Activated CD8-positive, alpha-beta T cell treated with anti-CD3 and anti-CD28 coated beads, Interleukin-2, amount 10 ng/mL, durations not matched to agents 7 days and 5 days (primary cell): ENCODE data around the gene EEIG2. TPM values are rescaled to one million over a fixed set of nuclear protein-coding genes. Genes with fewer than 3 reads are reported as not detected.

Source experiments
- ATAC-seq: fragments of 150-1000 bp; cut with Tn5 transposase; one replicate; pipeline ENCODE4 v1.10.0; 2021; ENCODE audit warnings: moderate library complexity
- CTCF ChIA-PET: fragments of 350-600 bp; sonication (Branson Sonifier 250); formaldehyde crosslinking; loops from one replicate; lab custom pipeline; 2021; ENCODE audit warnings: antibody characterized with exemption; lab: Charles Lee
- POLR2A ChIA-PET: fragments of 350-600 bp; sonication (Branson Sonifier 250); formaldehyde crosslinking; loops from one replicate; lab custom pipeline; 2021; ENCODE audit warnings: antibody characterized with exemption; lab: Charles Lee
- DNase-seq: peaks from one replicate; pipeline ENCODE4 v3.0.0-alpha.2; 2020
- H3K27ac Mint-ChIP-seq: one replicate; pipeline ENCODE4 v1.8.0; 2021; ENCODE audit warnings: mild to moderate bottlenecking, mixed read lengths
- H3K27me3 Mint-ChIP-seq: one replicate; pipeline ENCODE4 v1.8.0; 2021; ENCODE audit warnings: low read depth, mixed read lengths
- H3K36me3 Mint-ChIP-seq: one replicate; pipeline ENCODE4 v1.8.0; 2021; ENCODE audit warnings: low read depth, mixed read lengths
- H3K4me1 Mint-ChIP-seq: one replicate; pipeline ENCODE4 v1.8.0; 2021; ENCODE audit warnings: low read depth, mixed read lengths
- H3K4me3 Mint-ChIP-seq: one replicate; pipeline ENCODE4 v1.8.0; 2021; ENCODE audit warnings: mild to moderate bottlenecking, mixed read lengths
- H3K9me3 Mint-ChIP-seq: one replicate; pipeline ENCODE4 v1.8.0; 2022; ENCODE audit warnings: mixed read lengths; ENCODE audit not compliant: insufficient read depth
- total RNA-seq, 2 experiments: library from RNA; stranded (reverse); gene quantifications; one replicate each; pipeline ENCODE4 v1.2.3, GENCODE V29; 2021

The EEIG2 gene
- total RNA-seq, 2 experiments from 2014 or later = 18.1 to 18.9 TPM

- Mint-ChIP-seq H3K4me3 (no peak overlapping the region), H3K36me3 (peaks cover 8% of the 10 kb centered on the region), H3K27ac (no peak overlapping the region), H3K4me1 (peaks cover 25% of the 10 kb centered on the region), H3K9me3 (peaks cover 4% of the 10 kb centered on the region), H3K27me3 (no peaks in the 10 kb centered on the region)
- ChIA-PET POLR2A (interaction anchor here (0.8 kb wide), 1 partner anchor 62 kb away, joined by 3 read pairs; no protein-coding TSS in a partner anchor), CTCF (interaction anchor here (1.5 to 3.4 kb wide), 3 partner anchors 15 to 74 kb away, joined by 3 to 22 read pairs (median 8); partner anchors contain the start of gene EEIG2)
- ATAC-seq (no peak), DNase-seq (no peak)
Observed at GRCh38 chr1:108585313-108585712, 25.4 kb downstream of the EEIG2 start.

DNA sequence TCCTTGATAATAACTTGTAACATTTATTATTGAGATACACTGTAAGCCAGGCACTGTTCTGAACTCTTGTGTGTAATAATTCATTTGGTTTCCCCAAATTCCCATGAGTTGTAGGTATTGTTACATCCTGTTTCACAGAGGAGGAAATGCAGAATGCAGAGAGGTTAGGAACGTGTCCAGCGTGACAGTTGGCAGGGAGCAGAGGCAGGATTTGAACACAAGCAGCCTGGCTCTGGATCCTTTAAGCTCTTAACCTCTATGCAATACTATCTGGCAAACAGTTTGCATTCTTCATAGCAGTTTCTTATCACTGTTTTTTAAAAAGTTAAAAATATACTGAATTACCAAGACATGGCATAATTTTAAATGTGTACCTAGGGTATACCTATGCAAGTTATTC, 30.5 kb downstream of the EEIG2 start:
- Mint-ChIP-seq H3K27ac (no peak overlapping the region), H3K4me3 (no peak overlapping the region), H3K4me1 (peaks cover 30% of the 10 kb centered on the region), H3K9me3 (no peaks in the 10 kb centered on the region), H3K36me3 (peaks cover 3% of the 10 kb centered on the region), H3K27me3 (no peaks in the 10 kb centered on the region)
- DNase-seq (no peak), ATAC-seq (peak; percentile 28)
- CTCF ChIA-PET = no interaction called here
- POLR2A ChIA-PET = interaction anchor here (1.0 to 1.4 kb wide), 4 partner anchors 11 to 102 kb away, joined by 3 to 7 read pairs (median 3); partner anchors contain the start of gene PRPF38B

DNA sequence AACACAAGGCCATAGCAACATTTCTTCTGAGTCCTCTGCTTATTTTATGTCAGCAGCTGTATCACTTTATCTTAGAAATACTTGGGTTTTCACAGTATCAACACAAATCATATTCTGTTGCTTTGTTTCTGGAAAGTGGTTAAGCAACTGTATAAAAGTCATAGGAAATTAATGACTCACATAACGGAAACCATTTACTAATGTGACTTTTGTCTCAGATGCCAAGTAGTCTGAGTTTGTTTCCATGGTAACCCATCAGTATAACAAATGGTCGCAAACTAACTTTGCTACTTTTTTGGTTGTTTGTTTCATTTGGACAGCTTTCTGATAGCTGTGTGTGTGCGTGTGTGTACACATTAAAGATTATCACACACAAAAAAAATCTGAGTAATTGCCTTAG, 31.1 kb downstream of the EEIG2 start:
- H3K27me3 Mint-ChIP-seq = no peaks in the 10 kb centered on the region
- peaks cover 29% of the 10 kb centered on the region for H3K4me1 Mint-ChIP-seq
- DNase-seq = no peak
- CTCF ChIA-PET = no interaction called here
- H3K27ac Mint-ChIP-seq = no peak overlapping the region
- no peak overlapping the region for H3K4me3 Mint-ChIP-seq
- no peaks in the 10 kb centered on the region for H3K9me3 Mint-ChIP-seq
- H3K36me3 Mint-ChIP-seq = peaks cover 3% of the 10 kb centered on the region
- peak; percentile 83 for ATAC-seq
- POLR2A ChIA-PET = interaction anchor here (1.0 to 1.4 kb wide), 5 partner anchors 11 to 101 kb away, joined by 3 to 7 read pairs (median 3); partner anchors contain the start of gene PRPF38B

DNA sequence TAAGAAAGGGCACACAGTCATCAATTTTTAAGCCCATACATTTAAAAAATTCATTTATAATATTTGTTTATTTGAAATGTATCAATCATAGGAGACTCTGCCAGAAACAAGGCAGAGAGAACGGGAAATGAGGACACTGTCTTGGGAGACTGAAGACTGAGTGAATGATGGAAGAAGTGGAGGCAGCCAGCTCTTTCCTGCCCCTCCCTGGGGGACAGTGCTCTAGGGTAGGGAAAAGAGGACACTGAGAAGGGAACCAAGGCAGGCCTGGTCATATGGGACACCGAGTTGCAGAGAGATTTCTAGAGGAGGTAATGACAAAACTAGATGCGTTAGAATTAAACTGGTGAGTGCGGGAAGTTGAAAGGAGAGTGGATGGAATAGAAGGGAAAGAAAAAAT, 31.6 kb downstream of the EEIG2 start:
- ATAC-seq = peak; percentile 16
- CTCF ChIA-PET = interaction anchor here (4.5 kb wide), 1 partner anchor 53 kb away, joined by 22 read pairs; no protein-coding TSS in a partner anchor

DNA sequence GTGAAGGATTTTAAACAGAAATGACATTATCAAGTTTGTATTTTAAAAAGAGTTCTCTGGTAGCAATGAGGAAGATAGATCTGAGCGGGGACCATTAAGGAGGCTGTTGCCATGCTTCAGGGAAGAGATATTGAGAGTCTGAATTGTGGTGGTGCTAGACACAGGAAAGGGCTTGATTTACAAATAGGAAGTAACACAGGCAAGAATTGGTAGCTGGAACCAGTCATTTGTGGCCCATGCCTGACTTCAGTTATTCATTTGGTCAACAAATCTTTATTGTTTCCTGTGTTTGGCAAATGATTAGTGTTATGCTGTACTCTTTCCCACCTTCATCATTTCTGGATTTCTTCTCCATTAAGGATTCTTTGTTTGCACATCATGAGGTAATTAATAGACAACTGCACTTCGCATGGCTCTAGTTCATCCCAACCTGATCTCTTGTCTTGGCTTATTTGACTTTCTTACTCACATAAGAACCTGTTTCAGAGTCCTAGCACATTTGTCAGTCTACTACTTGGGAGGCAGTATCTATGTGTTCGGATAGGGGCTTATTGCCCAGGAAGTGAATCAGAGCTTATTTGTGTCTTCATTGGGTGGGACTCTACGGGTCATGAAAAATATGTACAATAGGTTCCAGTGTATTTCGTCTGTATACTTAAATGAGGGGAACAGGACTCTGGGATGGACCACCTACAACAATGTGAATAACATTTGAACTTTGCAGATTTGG, 32.3 kb downstream of the EEIG2 start:
- ATAC-seq (no peak), DNase-seq (no peak)
- ChIA-PET CTCF (interaction anchor here (1.2 to 4.5 kb wide), 3 partner anchors 14 to 52 kb away, joined by 3 to 23 read pairs (median 22); partner anchors contain the start of gene EEIG2), POLR2A (interaction anchor here (1.0 to 2.4 kb wide), 5 partner anchors 31 to 100 kb away, joined by 3 to 11 read pairs (median 5); partner anchors contain the start of genes HENMT1 and PRPF38B)
- no peak overlapping the region for H3K4me3 Mint-ChIP-seq
- H3K4me1 Mint-ChIP-seq = peaks cover 24% of the 10 kb centered on the region
- no peaks in the 10 kb centered on the region for H3K27me3 Mint-ChIP-seq
- no peaks in the 10 kb centered on the region for H3K9me3 Mint-ChIP-seq
- H3K27ac Mint-ChIP-seq = peak overlapping the region; percentile 31
- H3K36me3 Mint-ChIP-seq = no peaks in the 10 kb centered on the region

More for the DNA sequence above, 31.6 kb downstream of the EEIG2 start:
- POLR2A ChIA-PET = interaction anchor here (1.0 to 1.3 kb wide), 5 partner anchors 12 to 101 kb away, joined by 3 to 6 read pairs (median 3); partner anchors contain the start of gene PRPF38B
- no peaks in the 10 kb centered on the region for H3K9me3 Mint-ChIP-seq
- H3K4me3 Mint-ChIP-seq = no peak overlapping the region
- no peaks in the 10 kb centered on the region for H3K27me3 Mint-ChIP-seq
- peaks cover 24% of the 10 kb centered on the region for H3K4me1 Mint-ChIP-seq
- peaks cover 1% of the 10 kb centered on the region for H3K36me3 Mint-ChIP-seq
- DNase-seq = no peak
- H3K27ac Mint-ChIP-seq = peak overlapping the region; percentile 18

- H3K9me3 Mint-ChIP-seq = no peaks in the 10 kb centered on the region
- CTCF ChIA-PET = interaction anchor here (4.5 kb wide), 2 partner anchors 33 to 51 kb away, joined by 22 to 23 read pairs; partner anchors contain the start of gene EEIG2
- H3K27ac Mint-ChIP-seq = no peak overlapping the region
- no peaks in the 10 kb centered on the region for H3K36me3 Mint-ChIP-seq
- ATAC-seq = no peak
- no peak overlapping the region for H3K4me3 Mint-ChIP-seq
- no peak for DNase-seq
- peaks cover 24% of the 10 kb centered on the region for H3K4me1 Mint-ChIP-seq
- POLR2A ChIA-PET = interaction anchor here (0.5 to 2.4 kb wide), 3 partner anchors 32 to 97 kb away, joined by 4 to 11 read pairs (median 5); partner anchors contain the start of gene HENMT1
- no peaks in the 10 kb centered on the region for H3K27me3 Mint-ChIP-seq
Observed at GRCh38 chr1:108593448-108593847, 33.5 kb downstream of the EEIG2 start.

DNA sequence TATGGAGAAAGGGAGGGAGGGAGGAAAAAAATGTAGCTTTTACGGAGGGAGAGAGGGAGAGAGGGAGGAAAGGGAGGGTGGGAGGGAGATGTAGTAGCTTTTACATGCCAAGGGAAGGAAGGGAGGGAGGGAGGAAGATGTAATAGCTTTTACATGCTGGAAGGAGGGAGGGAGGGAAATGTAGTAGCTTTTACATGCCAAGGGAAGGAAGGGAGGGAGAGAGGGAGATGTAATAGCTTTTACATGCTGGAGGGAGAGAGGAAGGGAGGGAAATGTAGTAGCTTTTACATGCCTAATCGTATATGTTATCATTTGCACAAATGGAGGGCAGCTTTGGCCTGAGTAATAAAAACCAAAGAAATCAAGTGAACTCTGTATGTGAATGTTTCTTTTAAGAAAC, 35.6 kb downstream of the EEIG2 start:
- H3K9me3 Mint-ChIP-seq = no peaks in the 10 kb centered on the region
- no peak overlapping the region for H3K27ac Mint-ChIP-seq
- no peaks in the 10 kb centered on the region for H3K27me3 Mint-ChIP-seq
- H3K4me3 Mint-ChIP-seq = no peak overlapping the region
- ChIA-PET POLR2A (interaction anchor here (0.5 kb wide), 1 partner anchor 404 kb away, joined by 3 read pairs; no protein-coding TSS in a partner anchor), CTCF (interaction anchor here (4.5 kb wide), 2 partner anchors 35 to 49 kb away, joined by 22 to 23 read pairs; partner anchors contain the start of gene EEIG2)
- no peaks in the 10 kb centered on the region for H3K36me3 Mint-ChIP-seq
- peaks cover 13% of the 10 kb centered on the region for H3K4me1 Mint-ChIP-seq
- ATAC-seq = no peak
- DNase-seq = no peak

DNA sequence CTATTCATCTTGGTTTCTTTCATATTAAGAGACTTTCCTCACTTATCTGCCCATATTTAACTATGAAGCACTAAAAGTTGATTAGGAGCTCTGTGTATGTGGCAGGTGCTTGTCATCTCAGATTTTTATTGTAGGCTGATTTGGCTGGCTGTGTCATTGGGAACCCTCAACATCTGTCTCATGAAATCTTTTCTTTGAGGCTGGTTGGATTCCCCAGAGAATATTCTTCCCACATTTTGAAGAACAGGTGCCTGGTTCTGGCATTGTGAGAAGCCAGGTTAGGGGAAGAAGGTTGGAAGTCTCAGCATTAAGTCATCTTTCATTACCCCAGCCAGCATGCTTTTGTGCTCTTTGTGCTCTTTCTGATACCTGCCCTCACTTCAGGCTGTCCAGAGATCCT, 37.1 kb downstream of the EEIG2 start:
- no peaks in the 10 kb centered on the region for H3K9me3 Mint-ChIP-seq
- no peak for DNase-seq
- no peaks in the 10 kb centered on the region for H3K27me3 Mint-ChIP-seq
- no peak overlapping the region for H3K4me3 Mint-ChIP-seq
- H3K4me1 Mint-ChIP-seq = peaks cover 5% of the 10 kb centered on the region
- H3K36me3 Mint-ChIP-seq = no peaks in the 10 kb centered on the region
- H3K27ac Mint-ChIP-seq = no peak overlapping the region
- ATAC-seq = no peak
- ChIA-PET CTCF (no interaction called here), POLR2A (no interaction called here)

DNA sequence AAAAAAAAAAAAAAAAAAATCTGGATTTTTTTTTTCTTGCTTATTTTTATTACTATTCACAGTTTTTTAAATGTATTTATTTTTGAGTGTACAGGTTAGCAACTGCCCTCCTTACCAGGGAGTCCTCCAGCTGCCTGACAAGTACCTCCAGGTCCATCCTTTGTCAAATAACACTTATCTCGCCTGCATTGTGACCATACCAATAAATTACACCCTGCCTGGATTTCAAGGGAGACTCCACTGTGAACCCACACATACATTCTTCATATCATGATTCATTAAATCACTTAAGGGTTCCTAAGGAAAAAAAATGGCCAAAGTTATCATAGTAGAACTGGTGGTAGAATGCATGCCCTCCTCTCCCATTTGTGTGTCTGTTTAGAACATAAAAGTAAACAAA, 38.4 kb downstream of the EEIG2 start:
- Mint-ChIP-seq H3K9me3 (no peaks in the 10 kb centered on the region), H3K27ac (no peak overlapping the region), H3K4me3 (no peak overlapping the region), H3K36me3 (no peaks in the 10 kb centered on the region), H3K4me1 (no peaks in the 10 kb centered on the region), H3K27me3 (no peaks in the 10 kb centered on the region)
- CTCF ChIA-PET = interaction anchor here (1.0 kb wide), 1 partner anchor 39 kb away, joined by 4 read pairs; the partner anchor contains the start of gene EEIG2
- DNase-seq (no peak), ATAC-seq (no peak)
- POLR2A ChIA-PET = no interaction called here

DNA sequence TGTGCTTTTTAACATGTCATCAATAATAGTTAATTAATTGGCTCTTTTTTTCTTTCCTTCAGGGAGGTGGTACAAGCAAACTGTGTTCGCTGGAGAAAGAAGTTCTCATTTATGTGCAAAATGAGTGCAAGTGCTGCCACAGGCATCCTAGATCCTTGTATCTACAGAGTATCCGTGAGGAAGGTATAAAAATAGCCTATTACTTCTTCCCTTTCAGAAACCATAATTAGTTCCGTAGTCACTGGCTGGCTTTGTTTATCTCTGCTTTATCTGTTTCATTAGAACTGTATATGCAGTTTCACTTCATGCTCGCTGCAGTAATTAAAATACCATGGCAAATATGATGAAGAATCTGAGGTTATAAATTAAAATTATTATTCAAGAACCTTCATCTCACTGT, 40.6 kb downstream of the EEIG2 start:
- DNase-seq (no peak), ATAC-seq (no peak)
- ChIA-PET POLR2A (no interaction called here), CTCF (no interaction called here)
- no peaks in the 10 kb centered on the region for H3K4me1 Mint-ChIP-seq
- H3K27me3 Mint-ChIP-seq = no peaks in the 10 kb centered on the region
- no peaks in the 10 kb centered on the region for H3K9me3 Mint-ChIP-seq
- no peaks in the 10 kb centered on the region for H3K36me3 Mint-ChIP-seq
- H3K27ac Mint-ChIP-seq = no peak overlapping the region
- H3K4me3 Mint-ChIP-seq = no peak overlapping the region

DNA sequence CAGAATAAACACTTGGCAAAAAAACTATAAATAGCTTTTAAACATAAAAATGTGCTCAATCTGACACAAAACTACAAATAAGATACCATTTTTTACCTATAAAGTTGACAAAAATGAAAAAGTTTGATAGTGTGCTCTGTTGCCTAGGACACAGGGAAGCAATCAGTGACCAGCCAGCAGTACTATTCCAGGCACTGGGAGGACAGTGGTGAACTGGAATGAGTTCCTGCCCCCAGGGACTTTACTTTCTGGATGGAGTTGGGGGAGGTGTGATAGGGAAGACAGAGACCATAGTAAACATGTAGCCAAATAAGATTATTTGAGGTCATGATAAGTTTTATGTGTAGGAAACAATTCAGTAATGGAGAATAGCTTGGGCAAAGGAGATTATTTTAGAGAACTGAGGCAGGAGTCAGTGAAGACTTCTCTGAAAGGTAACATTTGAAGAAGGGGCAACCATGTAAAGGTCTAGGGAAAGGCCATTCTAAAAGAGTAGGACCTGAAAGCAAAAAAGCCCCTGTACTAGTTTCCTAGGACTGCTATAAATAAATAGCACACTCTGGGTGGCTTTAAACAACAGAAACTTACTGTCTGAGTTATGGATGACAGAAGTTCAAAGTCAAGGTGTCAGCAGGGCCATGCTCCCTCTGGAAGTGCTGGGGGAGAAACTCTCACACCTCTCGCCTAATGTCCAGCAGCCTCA, 42.0 kb downstream of the EEIG2 start:
- Mint-ChIP-seq H3K4me1 (no peaks in the 10 kb centered on the region), H3K27me3 (no peaks in the 10 kb centered on the region), H3K36me3 (no peaks in the 10 kb centered on the region), H3K4me3 (no peak overlapping the region), H3K9me3 (no peaks in the 10 kb centered on the region), H3K27ac (no peak overlapping the region)
- DNase-seq (no peak), ATAC-seq (no peak)
- ChIA-PET CTCF (interaction anchor here (1.1 kb wide), 1 partner anchor 89 kb away, joined by 3 read pairs; no protein-coding TSS in a partner anchor), POLR2A (no interaction called here)
